Ovary (tissue), 3 donors: ENCODE measurements around the gene GNB1L.

Experiments
- POLR2A ChIP-seq: fragments of 450-650 bp; IDR thresholded peaks from one replicate; pipeline ENCODE4 v1.6.1; 2017; ENCODE audit warnings: antibody characterized with exemption, mild to moderate bottlenecking, moderate library complexity
- TF ChIP-seq, protein P1 (sequence below), 3 donors: fragments of 450-650 bp in 2 of 3; fragments of 200-600 bp in 1 of 3; IDR thresholded peaks; one replicate each; pipeline versions ENCODE4 v1.5.1 to v1.8.0; 2016 to 2022; ENCODE audit warnings: antibody characterized with exemption in 3 of 3, mild to moderate bottlenecking in 1 of 3
- donor health status: DM: no; HTN: no; CAD: no.

GRCh38 chr22:19816372-19817119, 38.1 kb downstream of the GNB1L start:
- TF ChIP-seq, protein P1, sequence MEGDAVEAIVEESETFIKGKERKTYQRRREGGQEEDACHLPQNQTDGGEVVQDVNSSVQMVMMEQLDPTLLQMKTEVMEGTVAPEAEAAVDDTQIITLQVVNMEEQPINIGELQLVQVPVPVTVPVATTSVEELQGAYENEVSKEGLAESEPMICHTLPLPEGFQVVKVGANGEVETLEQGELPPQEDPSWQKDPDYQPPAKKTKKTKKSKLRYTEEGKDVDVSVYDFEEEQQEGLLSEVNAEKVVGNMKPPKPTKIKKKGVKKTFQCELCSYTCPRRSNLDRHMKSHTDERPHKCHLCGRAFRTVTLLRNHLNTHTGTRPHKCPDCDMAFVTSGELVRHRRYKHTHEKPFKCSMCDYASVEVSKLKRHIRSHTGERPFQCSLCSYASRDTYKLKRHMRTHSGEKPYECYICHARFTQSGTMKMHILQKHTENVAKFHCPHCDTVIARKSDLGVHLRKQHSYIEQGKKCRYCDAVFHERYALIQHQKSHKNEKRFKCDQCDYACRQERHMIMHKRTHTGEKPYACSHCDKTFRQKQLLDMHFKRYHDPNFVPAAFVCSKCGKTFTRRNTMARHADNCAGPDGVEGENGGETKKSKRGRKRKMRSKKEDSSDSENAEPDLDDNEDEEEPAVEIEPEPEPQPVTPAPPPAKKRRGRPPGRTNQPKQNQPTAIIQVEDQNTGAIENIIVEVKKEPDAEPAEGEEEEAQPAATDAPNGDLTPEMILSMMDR (IDR thresholded peaks at IDR 0.05) = no peak
- TF ChIP-seq POLR2A = no peak
